Activated gamma-delta T cell treated with Interleukin-2 at 50 U/mL for 16 hours (primary cell): ENCODE data around the gene DKK3.
A peak's percentile ranks its signal among the peaks of the same experiment; 100 is the strongest.

ENCODE experiments used
- DNase-seq: peaks from one replicate; pipeline ENCODE4 v3.0.0-alpha.2; 2020

The DKK3 gene

GRCh38 chr11:12003336-12003735, 5.1 kb downstream of the DKK3 start:
- DNase-seq, result no peak

DNA sequence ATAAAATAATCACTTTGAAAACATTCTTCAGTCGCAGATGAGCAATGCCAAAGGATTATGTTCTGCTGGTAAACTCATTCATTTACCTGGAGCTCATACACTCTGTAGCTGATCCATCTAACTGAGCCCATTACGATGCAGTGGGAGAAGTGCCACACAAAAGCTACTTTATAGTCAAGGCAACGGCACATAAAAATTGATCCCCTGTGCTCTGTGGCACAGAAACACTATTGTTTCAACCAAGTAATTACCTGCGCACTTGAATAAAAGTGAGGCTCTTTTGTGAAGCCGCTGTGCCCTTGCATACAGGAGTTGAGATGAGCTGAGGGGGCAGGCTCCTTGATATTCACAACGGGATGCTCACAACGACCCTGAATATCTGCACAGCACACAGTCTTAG, 7.2 kb downstream of the DKK3 start:
- DNase-seq, result no peak

- DNase-seq, result no peak
These were observed 10.2 kb downstream of the DKK3 start for GRCh38 chr11:11998091-11998781.

DNA sequence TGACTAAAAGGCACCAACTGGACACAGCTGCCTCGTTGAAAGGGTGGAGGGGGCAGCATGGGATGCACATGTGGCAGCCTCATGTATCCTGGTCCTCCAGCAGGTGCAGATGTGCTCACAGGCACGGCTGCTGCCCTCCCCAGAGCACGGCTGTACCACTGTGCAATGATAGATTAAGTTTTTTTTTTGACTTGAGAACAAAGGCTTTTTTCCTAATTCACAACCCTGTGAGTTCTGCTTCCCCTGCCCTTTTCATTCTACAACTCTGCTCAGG, 11.4 kb downstream of the DKK3 start:
- DNase-seq, result no peak

DNA sequence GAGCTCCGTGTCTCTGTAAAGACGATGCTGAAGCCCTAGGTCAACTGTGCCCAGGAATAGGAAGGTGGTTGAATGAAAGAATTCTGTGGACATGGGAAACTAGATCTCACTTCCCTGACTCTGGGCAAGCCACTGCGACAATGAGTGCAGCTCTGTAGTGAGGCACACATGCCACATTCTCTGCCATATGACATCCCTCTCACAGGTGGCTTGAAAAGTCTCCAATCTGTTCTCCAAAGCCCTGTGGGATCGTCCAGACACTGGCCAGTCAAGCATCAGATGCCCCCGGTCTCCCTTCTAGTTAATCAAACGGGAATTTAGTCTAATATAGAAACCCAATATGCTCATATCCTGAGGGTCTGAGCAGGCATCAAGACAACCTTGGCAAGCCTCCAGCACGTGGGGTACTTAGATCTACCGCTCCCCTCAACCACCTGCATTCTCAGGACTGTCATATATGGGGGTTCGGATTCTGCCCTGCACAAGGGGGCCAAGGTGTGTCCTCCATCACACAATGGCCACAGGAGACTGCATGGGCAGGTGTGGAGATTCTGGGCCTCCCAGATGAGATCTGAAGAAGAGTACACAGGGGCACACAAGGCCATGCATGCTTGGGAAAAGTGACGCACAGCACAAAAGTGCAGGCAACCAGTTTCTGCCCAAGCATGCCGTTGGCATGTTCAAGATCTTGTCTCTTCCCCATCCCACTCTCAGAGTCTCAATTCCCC, 11.9 kb downstream of the DKK3 start:
- DNase-seq, result no peak

DNA sequence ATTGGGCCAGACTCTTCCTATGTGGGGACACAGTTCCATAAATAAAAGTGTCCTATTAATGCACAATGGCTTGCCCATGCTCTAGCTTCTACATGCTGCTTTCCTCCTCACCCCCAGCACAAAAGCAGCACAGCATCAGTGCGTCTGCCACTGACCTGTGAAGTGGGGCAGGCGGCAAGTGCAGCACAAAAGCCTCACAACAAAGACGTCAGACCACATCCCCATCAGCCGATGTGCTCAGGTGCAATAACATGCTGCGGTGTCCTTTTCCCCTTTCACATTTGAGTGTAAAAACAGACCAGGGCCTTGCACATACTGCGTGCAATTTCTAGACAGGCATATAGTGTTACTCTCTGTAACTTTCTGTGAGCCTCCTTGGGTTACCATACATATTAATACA, 12.8 kb downstream of the DKK3 start:
- peak; percentile 62 for DNase-seq

DNA sequence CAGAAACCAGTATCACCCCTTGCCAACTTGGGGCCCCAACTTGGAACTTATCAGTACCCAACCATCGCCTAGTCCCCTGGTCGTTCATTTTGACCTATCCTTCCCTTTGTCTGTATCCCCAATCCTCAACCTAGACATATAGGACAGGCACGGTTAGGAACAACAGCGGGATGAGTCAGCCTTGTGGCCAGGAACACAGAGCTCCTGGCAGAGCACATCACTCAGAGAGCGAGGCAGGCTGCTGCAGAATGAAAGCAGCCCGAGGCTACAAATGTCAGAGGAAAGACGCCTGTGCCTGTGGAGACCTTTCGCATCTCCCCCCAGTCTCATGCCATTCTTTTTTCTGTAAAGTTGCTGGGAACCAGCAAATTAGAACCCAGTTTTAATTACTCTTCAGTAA, 14.6 kb downstream of the DKK3 start:
- DNase-seq, result no peak

DNA sequence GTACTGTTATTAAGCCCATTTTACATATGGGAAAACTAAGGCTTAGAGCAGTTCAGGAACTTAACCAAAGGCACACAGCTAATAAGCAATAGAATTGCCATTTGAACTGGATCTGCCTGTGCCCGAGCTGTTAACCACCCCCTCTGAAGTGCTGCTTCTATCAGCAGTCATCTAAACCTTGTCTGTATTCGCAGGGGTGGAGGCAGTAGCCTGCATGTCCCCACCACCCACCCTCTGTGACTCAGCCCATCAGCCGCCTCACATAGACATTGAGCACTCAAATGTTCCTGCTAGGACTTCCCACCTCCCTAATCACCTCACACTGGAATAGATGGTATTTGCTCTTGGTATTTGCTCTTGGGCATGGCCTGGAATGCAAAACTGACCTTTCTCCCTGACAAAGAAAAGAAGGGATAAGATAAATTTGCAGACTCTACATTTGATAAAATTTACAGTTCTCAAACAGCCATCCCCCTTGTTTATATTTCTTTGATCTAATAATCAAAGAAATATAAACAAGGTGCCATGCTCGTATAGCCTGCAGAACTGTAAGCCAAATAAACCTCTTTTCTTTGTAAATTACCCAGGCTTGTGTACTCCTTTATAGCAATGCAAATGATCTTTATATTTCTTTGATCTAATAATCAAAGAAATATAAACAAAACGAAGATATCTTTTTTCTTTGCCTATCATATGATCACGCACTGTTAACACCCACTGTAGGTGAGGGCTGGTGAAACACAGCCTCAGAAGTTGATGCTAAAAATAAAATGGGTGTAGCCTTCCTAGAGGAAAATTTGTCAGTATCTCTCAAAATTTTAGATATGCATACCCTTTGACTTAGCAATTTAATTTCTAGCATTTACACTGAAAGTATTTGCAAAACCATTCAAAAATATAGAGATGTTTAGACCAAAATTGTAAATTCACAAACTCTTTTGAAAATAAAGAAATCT, 15.9 kb downstream of the DKK3 start:
- no peak for DNase-seq

DNA sequence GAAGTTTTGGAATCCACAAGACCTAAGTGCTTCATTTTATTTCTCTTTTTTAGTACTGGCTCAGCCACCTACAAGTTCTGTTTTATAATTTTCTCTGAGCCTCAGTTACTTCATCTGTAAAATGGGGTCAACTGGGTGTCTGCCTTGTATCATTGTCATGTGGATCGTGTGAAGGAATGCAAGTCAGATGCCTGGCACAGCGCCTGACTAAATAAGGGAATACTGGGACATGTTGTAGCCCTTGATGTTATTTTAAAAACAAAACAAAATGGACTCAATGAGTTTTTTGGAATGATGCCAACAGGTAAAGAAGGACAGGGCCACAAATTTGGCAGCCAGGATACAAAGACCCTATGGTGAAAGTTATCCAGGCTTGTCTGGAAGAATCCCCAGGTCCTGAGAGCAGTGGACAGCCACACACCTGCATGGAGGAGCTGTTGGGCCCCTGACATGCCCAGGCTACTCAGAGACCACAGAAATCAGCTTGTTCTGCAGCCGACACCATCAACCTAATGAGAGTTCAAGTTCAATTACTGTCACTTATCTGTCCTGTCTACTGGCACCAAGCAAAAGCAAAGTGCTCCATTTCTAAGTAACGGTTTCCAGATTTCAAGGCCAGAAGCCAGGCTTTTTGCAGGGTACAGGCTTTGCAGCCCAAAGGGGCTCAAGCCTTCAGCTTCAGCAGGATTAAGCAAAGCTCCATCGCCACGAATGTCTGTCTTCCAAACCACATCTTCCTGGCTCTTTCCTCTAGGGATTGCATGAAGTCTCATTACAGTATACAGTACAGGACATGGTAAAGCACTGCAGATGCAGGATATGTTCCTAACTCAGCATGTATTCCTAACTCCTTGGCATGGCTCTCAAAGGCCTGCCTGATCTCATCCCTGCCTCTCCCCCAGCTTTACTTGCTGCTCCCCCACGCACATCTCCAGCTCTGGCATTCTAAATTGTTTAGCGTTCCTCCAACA, 18.4 kb downstream of the DKK3 start:
- DNase-seq, result no peak

DNA sequence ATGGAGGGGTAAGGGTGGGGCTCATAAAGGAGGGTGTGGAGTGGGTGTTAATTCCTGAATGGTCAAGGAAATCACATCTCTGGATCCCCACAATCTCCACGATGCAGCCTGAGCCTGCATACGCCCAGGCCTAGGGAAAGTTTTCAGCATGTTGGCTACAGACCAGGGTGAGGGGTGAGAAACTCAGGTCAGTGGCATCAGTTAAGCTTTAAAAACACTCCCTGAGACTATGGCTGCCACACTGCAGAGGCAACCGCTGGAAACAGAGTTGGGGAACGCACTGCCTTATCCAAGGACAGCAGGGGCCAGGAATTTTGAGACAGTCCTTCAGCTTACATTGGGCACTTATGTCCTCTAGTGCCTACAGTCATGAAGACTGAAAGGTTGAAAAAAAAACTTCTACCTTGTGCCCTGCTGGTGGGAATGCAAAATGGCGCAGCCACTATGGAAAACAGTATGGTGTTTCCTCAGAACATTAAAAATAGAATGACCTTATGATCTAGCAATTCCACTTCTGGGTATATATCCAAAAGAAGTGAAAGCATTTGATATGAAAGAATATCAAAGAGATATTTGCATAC, 19.7 kb downstream of the DKK3 start:
- no peak for DNase-seq

GRCh38 chr11:11988099-11988651, 20.3 kb downstream of the DKK3 start:
- no peak for DNase-seq

DNA sequence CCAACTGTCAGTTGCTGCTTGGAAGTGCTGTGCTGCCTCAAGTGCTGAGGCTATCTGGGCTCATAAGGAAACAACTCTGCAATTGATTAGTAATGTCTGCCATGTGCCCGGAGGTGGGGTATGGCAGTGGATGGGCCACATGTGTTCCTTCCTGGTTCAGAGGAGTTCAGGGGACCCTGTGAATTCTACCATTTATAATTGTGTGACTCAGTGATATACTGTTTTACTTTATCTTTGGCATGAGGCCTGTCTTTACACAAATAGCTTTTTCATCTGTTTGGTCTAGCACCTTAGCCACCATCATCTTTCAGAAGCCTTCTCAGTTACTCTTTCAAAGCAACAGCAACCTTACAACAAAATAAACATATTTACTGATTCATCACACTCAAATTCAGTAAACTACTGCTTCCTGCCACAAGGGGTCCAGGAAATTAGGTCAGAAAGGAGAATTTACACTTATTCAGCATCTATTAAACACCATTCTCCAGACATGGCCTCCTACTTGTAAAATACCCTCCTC, 20.9 kb downstream of the DKK3 start:
- DNase-seq, result peak; percentile 17

DNA sequence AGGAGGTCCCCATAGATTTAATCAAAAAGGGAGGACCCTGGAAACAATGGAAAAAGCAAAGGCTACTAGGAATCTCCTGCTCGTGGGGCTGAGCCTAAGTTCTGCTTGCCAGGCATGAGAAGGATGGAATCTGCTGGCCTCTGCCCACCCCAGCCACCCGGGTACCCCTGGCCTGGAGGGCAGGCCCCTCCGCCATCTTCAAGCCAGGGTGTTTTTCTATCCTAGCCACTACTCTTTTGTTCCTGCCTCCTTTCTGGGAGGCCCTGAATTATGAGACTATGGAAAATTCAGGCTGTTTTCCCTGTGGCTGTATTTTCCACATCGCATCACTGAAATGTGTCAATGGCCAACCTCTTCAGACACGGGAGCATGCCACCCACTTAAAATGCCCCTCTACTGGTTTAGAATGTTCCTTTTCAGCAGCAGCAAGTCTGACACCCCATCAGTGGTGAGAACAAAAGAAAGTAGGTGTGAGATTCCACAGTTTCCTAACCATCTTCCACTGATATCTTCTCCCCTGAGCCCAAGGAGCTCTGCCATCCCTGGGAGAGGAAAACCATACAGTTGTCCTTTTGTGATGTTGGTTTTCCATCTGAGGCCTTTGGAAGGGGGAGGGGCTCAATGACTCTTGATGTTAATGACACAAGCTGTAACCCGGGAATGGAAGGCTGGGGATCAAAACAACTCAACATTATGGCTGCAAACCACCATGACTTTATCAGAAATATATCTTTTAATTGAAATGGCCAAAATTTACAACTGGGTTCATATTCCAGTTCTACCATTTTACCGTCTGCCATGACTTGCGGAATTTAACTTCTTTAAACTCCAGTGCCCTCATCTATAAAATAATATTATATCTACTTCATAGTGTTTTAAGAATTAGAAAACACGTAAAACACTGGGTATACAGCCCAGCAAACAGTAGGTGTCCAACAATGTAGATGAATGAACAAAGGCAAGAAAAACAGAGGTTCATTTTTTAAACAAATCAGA, 22.2 kb downstream of the DKK3 start:
- no peak for DNase-seq

- DNase-seq, result no peak
These were observed 23.3 kb downstream of the DKK3 start for GRCh38 chr11:11985016-11985715.

DNA sequence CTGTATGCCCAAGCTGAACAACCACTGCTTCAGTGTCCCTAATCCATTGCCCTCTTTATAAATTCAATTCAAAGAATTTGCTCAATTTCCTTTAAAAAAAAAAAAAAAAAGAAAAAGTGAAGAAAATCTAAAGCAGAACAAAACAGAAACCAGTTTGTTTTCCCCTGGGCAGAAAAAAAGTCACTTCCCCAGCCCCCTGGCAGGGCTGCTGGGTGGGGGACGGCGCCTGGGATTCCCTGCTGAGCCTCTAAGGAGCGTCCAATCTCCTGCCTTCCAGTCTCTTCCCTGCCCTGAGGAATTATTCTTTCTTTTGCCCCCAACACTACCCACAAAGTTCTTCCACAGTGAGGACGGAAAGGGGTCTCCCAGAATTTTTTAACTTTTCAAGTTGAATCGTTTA, 23.9 kb downstream of the DKK3 start:
- no peak for DNase-seq

DNA sequence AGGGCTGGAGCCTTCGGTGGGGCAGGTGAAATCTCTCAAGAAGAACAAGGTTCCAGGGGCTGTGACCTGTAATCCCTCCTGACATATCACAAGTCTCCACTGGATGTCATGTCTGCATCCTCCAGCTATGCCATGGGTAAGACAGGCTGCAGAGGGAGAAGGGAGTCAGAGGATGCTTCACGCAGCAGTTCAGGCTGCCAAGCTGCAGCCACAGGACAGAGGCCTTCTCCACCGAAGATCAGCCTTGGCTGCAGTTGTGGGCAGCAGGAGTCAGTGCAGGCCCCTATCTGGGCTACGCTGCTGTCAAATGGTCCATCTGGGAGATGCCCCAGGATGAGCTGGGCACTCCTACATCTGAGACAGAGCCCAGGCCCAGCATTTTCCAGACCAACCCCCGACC, 25.0 kb downstream of the DKK3 start:
- no peak for DNase-seq

DNA sequence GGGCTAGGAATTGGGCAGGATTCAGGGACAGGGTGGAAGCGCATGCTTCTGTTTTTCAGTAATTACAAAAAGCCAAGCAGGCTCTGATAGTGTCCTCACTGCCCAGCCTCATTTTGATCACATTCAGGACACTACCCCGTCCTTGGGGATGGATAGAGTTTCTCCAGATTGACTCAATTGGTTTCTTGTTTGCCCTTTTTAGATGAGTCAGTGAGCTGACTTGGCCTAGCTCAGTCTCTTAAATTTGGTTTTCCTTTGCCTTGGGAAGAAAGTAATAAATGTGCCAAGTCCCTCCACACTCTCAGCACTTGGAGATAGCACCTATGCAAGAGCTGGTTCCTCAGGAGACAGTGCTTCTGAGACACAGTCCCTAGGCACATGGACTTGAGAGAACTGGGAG, 25.5 kb downstream of the DKK3 start:
- DNase-seq, result no peak

DNA sequence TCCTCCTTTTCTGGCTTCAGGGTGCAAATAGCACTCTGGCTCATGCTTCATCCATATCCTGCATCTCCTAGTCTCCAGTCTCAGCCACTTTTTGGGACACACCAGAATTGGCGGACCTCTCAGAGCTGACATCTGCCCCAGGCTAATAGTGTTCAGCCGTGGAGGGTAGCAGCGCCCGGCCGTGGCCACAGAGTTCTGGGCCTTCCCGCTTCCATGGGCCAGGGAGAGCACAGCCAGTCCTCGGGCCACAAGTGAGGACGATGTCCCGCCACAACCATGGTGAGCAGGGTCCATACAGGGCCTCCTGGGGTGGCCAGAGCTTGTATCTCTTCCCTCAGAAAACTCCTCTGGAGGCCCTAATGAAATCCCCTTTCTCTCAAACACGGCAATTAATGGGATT, 26.0 kb downstream of the DKK3 start:
- no peak for DNase-seq

DNA sequence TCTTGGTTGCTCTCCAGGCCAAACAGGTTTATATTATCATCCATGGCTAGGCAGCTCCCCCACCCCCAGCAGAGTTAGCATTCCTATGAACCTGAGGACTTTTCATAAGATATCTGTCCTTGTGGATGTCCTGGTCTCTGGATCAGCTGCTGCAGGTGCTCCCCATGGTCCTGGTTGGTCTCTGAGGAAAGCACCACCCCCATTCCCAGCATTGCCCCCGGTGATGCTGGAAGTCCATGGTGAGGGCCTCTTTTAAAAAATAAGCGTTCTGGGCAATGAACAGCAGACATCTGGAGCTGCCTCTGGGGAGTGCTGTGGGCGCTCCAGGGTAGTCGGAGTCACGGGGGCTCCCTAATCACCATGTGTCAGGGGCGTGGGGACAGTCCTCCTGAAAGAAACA, 26.6 kb downstream of the DKK3 start:
- no peak for DNase-seq

DNA sequence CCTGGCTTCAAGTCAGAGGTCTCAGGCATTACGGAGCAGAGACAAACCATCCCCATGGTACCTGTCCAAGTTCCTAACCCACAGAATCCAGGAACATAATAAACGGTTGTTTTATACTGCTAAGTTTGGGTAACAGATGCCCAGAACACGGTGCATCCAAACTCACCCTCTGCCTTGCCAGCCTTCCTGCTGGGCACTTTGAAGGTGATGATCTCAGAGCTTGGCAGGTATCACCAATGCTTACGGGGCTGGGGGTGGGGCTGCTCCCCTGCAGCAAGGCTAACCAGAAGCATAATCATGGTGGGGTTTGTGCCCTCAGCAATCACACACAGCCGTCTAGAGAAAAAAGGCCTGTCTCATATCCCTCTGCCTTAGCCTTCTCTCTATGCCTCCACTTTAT, 27.1 kb downstream of the DKK3 start:
- no peak for DNase-seq
